NCI-H2227 treated with DMSO at 0.1 percent for 48 hours (cell line): ENCODE measurements around the gene CD160.
"Not testable (repeated sequence)": the region's sequence is repeated elsewhere in the genome, so short reads cannot be mapped to it uniquely, and the experiment has no call there.

Experiments
- DNase-seq: peaks from one replicate; lab custom pipeline; 2025; lab: John Stamatoyannopoulos, UW

The CD160 gene

DNA sequence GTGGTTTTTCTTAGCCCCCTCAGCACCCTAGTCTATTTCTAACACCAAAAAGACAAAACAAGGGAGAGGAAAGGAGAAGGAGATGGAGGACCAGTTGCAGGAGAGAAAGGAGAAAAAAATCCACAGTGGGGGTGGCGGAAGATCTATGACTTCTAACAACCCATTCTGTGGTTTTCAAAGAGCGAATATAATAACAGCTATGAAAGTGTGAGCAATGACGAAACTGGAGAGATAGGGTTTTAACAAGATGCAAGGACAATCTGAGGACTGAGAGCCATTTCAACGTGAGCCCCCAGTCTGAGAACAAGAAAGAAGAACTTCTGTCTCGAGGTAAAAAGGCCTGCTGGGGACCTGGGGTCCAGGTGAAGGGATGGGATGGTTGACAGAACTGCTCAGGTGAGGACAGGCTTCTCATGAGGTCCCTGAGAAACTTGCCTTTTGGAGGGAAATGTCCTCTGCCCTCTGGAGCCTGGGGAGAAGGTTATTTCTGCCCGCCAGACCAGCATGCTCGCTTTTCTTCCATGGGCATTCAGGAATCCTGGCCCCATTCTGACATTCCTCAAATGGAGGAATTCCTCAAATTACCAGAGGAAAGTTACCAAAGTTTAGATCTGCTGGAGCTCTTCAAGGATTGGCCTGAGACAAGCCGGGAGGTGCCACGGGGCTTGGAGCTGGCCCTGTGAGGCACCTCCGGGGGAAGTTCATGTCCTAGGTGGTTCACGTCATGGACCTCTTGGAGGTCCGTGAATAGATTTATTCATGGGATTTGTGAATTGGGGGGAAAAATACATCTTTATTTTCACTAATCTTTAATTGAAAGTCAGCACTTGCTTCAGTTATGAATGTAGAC, at the start of gene CD160:
CD160 (plus strand) TSS at position 270 of the 850 bp plus-strand sequence. CDS start 8,829 bp downstream, outside the sequence.
- no peak for DNase-seq

DNA sequence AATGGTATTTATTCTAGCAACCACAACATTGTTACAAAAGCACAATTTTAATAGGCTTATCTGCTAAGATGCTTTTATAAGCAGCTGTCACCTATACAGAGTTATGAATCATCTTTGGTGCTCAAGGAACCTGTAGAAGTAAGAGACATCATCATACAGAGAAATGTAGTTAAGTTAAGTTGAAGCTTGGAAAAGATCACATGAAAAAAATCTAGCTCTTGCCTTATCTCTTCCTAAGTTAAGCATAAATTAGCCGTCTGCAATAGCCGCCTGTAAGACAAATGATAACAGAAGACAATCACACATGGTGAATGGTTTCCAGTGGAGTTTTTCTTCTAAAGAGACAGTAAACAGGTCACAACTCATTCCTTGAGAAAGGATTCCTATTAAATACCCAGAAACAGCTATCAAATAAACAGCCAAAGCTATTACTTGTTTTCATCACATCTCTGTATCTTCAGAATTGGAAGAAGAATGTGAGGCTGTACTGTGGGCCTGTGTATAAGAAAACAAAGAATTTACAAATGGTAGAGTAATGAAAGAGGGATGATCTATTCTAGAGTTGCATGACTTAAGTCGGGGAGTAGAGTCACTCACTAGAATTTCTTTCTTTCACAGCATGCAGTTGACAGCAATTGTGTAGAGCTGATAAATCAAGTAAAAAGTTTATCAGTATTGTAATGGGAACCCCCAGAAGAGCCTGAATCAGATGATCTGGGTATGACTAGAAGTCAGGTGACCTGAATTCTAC, 48.1 kb upstream of the CD160 start:
- not testable (repeated sequence) for DNase-seq

DNA sequence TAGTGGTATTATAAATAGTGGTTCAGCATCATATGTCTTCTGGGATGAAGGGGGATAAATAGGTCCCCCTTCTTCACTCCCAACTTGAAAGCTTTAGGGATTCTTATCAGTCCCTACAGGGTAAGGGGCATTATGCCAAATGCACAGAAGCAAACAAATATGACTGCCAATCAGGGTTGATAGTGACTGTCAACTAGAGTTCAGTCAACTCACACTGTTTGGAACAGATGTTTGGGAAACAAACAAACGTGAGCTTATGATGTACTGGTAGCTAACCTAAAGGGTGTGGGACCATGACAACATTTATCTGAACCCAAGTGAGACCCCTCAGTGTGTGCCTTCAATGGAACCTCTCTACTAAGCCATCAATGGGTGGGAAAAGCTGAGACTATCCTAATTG, 46.1 kb upstream of the CD160 start:
- not testable (repeated sequence) for DNase-seq

- DNase-seq, result not testable (repeated sequence)
Observed at GRCh38 chr1:145684858-145685257, 34.4 kb upstream of the CD160 start.

DNA sequence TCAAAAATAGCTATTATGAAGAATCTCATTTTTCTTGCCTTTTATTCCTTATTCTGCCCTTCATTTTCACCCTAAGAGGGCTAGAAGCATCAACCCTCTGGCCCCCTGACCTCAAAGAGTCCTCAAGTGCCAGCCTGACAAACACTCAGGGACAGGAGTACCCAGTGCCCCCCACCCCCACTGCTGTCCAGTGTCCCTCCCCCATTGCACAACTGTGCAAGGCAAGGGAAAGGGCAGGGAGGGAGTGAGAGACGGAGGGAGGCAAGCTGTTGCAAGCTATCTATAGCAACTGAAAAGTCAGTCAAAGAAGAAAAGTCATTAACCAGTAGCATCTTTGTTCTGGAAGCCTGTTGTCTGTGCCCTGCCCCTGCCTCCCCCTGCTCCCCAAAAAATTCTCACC, 33.2 kb upstream of the CD160 start:
- DNase-seq, result not testable (repeated sequence)

DNA sequence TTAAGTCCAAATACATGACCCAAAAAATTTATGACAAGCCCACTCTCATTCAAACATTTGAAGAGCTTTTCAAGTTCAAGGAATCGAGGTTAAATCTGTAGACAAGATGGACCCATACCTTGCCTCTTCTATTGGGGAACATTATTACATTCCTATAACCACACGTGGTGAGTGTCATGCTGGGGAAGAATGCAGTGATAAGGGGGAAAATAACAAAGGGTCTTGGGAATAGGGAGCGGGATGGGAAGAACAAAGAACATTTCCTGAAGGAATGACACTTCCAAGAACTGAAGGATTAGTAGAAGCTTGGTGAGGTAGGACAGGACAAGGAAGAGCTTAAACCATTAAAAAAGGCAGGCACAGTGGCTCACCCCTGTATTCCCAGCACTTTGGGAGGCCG, 31.0 kb upstream of the CD160 start:
- no peak for DNase-seq

DNA sequence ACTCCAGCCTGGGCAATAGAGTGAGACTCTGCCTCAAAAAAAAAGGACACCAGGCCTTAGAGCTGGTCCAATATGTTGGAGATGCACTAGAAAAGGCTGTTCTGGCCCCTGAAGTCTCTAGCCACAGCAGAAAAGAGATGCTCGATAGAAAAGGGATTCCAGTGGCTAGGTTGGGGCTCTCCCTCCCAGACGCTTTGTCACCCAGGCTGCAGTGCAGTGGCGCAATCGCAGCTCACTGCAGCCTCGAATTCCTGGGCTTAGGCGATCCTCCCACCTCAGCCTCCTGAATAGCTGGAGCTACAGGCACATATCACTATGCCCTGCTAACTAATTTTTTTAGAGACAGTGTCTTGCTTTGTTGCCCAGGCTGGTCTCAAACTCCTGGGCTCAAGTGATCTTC, 30.4 kb upstream of the CD160 start:
- DNase-seq, result no peak

DNA sequence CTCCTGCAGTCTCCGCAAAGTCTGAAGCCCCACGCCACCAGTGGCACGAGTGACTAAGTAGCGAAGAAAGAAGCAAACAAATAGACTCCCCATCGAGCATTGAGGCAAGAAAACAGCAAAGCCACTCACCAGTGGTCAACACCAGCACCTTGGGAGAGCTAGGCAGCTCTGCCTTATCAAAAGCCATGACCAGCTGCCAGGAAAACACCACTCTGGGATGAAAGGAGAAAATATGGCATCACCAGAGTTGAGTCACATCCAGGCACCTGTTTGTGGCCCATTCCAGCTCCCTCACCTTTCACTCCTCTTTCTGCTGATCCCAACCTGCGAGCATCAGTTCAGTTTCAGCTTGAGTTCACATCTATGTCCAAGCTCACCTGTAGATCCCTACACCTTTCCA, 29.4 kb upstream of the CD160 start:
- DNase-seq, result no peak

GRCh38 chr1:145690587-145691558, 28.4 kb upstream of the CD160 start:
- DNase-seq, result no peak

- DNase-seq, result no peak
Observed at GRCh38 chr1:145692785-145693443, 26.4 kb upstream of the CD160 start.

GRCh38 chr1:145695821-145696629, 23.3 kb upstream of the CD160 start:
- DNase-seq, result no peak

DNA sequence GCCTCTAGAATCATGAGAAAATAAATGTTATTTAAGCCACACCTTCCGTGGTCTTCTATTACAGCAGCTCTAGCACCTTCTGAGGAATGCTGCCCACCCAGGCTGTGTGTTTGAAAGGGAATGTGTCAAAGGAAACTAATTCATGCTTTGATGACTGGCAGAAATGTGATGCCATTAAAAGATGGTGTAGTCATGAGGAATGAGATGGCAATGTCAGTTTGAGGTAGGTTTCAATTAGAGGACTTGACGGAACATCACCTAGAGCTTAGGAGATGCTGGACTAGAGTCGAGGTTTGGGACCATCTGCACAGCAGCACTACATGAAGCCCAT, 22.7 kb upstream of the CD160 start:
- no peak for DNase-seq

- DNase-seq, result no peak
Observed at GRCh38 chr1:145701306-145701862, 17.9 kb upstream of the CD160 start.

- DNase-seq, result no peak
Observed at GRCh38 chr1:145702052-145702451, 17.2 kb upstream of the CD160 start.

DNA sequence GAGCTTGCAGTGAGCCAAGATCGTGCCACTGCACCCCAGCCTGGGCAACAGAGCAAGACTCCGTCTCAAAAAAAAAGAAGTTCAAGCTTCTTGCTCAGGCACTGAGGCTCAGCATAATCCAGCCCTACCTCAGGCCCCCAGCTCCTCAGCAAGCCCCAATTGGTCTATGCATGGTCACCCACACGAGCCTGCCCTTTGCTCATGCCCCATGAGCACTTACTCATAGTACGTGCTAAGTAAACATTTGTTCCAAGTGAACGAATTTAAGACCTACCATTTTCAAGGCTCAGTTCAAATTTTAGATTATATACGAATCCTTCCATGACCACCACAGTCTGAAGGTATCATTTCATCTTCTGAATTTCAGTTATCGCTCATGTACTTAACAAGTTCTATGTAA, 16.5 kb upstream of the CD160 start:
- DNase-seq, result no peak

DNA sequence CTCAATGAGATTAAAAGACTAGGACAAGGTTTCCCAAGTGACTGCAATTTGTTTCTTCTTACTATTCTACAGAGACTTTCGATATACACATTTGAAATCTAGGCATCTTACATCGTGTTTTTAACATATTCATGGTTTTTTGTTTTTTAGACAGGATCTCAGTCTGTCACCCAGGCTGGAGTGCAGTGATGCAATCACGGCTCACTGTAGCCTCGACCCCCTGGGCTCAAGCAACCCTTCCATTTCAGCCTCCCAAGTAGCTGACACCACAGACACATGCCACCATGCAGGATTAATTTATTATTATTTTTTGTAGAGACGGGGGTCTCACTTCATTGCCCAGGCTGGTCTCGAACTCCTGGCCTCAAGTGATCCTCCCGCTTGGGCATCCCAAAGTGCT, 13.7 kb upstream of the CD160 start:
- DNase-seq, result no peak

DNA sequence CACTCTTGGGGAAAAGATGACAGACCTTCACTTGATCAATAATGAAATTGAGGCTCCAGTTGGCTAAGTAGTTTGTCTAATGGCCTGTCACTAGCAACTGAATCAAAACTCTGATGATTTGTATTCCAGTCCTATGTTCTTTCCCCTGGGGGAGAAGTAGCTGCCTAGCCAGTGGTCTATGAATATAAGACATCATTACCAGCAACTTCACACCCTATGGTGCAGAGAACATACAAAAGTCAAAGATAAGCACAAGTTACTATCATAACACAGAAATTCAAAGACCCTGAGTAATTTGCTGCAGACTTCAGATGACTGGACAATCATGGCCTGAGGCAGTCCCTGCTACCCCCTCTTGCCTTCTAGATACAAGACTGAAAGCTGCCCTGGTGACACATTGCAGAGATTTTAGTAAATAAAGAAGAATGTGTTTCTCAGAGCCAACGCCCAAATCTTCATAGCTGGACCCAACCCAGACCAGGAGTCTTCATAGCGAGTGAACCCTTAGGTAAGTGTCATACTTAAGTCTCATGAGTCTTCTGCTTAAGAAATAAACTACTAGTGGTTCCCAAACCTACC, 13.1 kb upstream of the CD160 start:
- no peak for DNase-seq

GRCh38 chr1:145707183-145707867, 12.0 kb upstream of the CD160 start, which contains the start of gene PDZK1:
Gene PDZK1 (minus strand): TSS chr1:145707368. CDS start chr1:145688021, 19,347 bp downstream.
- DNase-seq, result no peak

GRCh38 chr1:145708063-145708462, 11.2 kb upstream of the CD160 start:
- no peak for DNase-seq
